ENCODE data around the gene DNAAF5.

Gene DNAAF5

GRCh38 chr7:716636-717035 lies 9.9 kb upstream of the DNAAF5 start:
- TF ChIP-seq, protein P1, sequence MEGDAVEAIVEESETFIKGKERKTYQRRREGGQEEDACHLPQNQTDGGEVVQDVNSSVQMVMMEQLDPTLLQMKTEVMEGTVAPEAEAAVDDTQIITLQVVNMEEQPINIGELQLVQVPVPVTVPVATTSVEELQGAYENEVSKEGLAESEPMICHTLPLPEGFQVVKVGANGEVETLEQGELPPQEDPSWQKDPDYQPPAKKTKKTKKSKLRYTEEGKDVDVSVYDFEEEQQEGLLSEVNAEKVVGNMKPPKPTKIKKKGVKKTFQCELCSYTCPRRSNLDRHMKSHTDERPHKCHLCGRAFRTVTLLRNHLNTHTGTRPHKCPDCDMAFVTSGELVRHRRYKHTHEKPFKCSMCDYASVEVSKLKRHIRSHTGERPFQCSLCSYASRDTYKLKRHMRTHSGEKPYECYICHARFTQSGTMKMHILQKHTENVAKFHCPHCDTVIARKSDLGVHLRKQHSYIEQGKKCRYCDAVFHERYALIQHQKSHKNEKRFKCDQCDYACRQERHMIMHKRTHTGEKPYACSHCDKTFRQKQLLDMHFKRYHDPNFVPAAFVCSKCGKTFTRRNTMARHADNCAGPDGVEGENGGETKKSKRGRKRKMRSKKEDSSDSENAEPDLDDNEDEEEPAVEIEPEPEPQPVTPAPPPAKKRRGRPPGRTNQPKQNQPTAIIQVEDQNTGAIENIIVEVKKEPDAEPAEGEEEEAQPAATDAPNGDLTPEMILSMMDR (IDR thresholded peaks at IDR 0.05), result no peak

- TF ChIP-seq, protein P1 (IDR thresholded peaks at IDR 0.05), result no peak
These were observed 4.8 kb upstream of the DNAAF5 start for GRCh38 chr7:721619-722248.

GRCh38 chr7:723541-723940 lies 3.0 kb upstream of the DNAAF5 start:
- TF ChIP-seq, protein P1 (IDR thresholded peaks at IDR 0.05), result no peak

GRCh38 chr7:724298-724697 lies 2.2 kb upstream of the DNAAF5 start:
- TF ChIP-seq, protein P1 (IDR thresholded peaks at IDR 0.05), result no peak

DNA sequence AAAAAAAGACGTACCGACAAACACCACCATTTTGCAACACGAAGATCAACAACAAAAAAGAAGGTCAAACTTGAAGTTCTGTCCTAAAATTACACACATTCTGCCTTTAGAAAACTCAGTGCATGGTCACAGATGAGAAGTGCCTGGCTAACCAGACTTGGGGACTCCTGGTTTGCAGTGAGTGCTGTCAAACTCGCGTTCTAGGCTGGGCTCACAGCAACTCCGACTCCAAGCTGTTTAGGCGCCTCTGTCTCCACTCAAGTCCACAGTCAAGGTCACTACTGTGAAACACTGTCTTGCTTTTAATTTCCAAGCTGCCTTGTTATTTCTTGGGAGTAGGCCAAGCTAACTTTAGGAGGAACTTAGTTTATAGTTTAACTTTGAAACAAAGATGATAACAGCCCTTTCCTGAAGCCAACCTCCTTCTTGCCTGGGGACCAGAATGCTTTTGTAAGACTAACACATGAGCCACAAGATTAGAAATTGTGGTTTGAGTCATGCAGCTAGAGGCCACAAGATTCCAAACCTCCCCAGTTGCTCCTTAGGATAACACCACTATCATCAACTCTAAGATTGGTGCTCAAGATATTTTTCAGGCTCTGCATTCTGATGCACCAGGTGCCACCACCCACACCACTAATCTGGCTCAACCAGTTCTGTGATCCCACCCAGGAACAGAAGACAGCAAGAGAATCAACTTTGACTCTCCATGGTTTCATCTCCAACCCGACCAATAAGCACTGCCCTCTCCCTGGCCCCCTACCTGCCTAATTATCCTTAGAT lies 1.1 kb upstream of the DNAAF5 start:
- TF ChIP-seq, protein P1 (IDR thresholded peaks at IDR 0.05), result no peak

GRCh38 chr7:726854-727103 lies 280 bp downstream of the DNAAF5 start:
- TF ChIP-seq, protein P1 (IDR thresholded peaks at IDR 0.05), result no peak

GRCh38 chr7:727104-727805 lies 756 bp downstream of the DNAAF5 start, which contains the start of gene PRKAR1B:
Gene PRKAR1B (minus strand): TSS chr7:727281. CDS start chr7:711505, 15,776 bp downstream.
- TF ChIP-seq, protein P1 (IDR thresholded peaks at IDR 0.05), result no peak
